G401 (cell line): ENCODE results near the gene HTR3D. TPM values are rescaled to one million over a fixed set of nuclear protein-coding genes. Genes with fewer than 3 reads are reported as not detected.
"Not testable (repeated sequence)": the region's sequence is repeated elsewhere in the genome, so short reads cannot be mapped to it uniquely, and the experiment has no call there.

Source experiments
- DNase-seq: peaks from one replicate; pipeline ENCODE4 v3.0.0-alpha.2; 2015; ENCODE audit warnings: low spot score
- in situ Hi-C: cut with HindIII; loops from 2 replicates; pipeline ENCODE4 v1.10.0; 2016; ENCODE audit warnings: low sequenced_read_pairs, mixed read lengths
- total RNA-seq: library from RNA; depleted of rRNA; stranded (reverse); fragments of >200 nt; shearing (Covaris generic); gene quantifications from 2 replicates; pipeline ENCODE4 v1.2.3, GENCODE V29; 2014; rRNA removed

Gene HTR3D
- total RNA-seq, 1 experiment from 2014 or later = not detected

DNA sequence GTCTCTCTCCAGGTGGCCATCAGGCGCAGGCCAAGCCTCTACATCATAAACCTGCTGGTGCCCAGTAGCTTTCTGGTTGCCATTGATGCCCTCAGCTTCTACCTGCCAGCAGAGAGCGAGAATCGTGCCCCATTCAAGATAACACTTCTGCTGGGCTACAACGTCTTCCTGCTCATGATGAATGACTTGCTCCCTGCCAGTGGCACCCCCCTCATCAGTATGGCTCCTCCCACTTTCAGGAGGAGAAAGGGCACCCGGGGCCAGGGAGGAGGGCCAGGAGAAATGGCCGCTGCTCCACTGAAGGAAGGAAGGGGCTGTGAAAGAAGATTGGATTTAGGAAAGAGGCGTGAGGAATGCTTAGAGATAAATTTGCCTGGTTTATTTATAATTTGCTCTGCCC, 27.9 kb downstream of the HTR3D start:
- in situ Hi-C loops = no loop called here
- no peak for DNase-seq

DNA sequence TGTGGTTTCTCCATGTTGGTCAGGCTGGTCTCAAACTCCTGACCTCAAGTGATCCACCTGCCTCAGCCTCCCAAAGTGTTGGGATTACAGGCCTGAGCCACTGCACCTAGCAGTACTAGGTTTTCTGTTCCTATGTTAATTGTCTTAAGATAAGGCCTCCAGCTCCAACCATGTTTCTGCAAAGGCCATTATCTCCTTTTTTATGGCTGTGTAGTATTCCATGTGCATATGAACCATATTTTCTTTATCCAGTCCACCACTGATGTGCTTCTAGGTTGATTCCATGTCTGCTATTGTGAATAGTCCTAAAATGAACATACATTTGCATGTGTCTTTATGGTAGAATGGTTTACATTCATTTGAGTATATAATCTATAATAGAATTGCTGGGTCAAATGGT, 31.1 kb downstream of the HTR3D start:
- in situ Hi-C loops = no loop called here
- DNase-seq = no peak

DNA sequence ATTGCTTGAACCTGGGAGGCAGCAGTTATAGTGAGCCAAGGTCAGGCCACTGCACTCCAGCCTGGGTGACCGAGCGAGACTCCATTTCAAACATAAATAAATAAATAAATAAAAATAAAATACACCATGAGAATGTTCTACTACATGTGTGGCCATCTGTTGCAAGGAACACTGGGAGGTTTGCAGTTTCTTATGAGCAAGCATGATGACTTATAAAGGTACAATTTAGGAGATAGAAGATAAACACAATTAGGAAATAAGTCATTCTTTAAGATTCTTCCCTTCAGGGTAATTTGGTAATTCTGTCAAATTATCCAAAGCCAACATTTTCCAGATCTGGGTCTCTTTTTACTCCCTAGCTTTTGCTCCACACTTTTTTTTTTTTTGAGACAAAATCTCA, 34.7 kb downstream of the HTR3D start:
- DNase-seq = no peak
- in situ Hi-C loops = no loop called here

DNA sequence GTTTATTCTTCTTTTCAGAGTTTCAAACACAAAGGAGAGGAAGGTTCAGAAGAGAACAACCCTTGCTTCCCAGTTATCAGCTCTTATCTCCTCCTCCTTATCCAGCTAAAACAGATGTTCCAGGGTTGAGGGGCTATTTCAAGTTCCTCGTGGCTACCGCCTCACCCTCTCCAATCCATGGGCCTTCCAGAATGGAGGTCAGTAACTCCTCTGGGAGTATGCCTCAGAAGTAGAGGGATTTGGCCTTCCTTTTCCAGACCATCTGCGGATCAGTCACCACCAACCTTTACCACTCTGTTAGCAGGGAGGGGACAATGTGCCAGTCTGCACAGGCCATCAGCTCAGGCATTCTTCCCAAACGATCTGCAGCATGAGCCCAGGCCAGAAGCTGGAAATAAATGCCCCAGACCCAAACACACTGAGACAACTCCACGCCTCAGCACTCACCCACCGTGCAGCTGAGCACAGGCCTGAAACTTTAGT, 36.1 kb downstream of the HTR3D start:
- no peak for DNase-seq
- in situ Hi-C loops = no loop called here

DNA sequence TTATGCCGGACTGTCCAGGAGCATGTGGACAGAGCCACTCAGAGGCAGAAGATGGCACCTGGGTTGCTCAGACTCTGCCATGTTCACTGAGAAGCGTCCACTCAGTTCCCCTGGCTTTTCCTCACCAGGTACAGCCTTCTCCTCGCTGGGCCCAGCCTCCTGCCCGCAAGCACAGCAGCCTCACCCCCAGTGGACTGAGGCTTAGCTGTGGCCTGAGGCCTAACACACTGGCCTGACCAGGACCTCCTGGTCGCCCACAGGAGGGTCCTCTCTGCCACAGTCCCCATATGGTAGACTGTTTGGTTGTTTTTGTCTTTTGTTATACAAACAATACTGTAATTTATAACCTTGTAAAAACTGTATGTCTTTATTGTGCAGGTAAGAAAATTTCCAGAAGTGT, 36.8 kb downstream of the HTR3D start:
- in situ Hi-C loops = no loop called here
- DNase-seq = no peak

DNA sequence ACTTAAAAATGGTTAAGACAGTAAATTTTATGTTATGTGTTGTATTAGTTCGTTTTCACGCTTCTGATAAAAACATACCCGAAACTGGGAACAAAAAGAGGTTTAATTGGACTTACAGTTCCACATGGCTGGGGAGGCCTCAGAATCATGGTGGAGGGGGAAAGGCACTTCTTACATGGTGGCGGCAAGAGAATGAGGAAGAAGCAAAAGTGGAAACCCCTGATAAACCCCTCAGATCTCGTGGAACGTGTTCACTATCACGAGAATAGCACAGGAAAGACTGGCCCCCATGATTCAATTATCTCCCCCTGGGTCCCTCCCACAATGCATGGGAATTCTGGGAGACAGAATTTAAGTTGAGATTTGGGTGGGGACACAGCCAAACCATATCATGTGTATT, 39.6 kb downstream of the HTR3D start:
- in situ Hi-C loops, DNase-seq: not testable (repeated sequence)

DNA sequence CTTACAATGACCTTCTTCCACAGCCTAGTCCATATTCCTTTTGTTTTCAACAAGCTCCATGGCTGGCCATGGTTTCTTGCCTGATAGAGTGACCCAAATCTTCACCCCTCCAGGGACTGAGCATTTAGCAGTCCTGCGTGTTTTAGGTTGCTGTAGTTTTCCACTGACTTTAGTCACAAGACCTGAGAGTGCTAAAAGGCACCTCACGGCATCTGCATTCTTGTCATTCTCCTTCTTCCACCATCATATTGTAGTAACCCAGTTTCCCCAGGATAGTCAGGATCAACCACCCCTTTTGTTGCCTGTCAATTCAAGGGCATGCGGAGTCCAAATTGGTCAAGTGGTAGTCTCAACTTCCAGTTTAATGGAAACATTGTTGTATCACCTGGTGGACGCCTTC, 42.1 kb downstream of the HTR3D start:
- in situ Hi-C loops = no loop called here
- no peak for DNase-seq

DNA sequence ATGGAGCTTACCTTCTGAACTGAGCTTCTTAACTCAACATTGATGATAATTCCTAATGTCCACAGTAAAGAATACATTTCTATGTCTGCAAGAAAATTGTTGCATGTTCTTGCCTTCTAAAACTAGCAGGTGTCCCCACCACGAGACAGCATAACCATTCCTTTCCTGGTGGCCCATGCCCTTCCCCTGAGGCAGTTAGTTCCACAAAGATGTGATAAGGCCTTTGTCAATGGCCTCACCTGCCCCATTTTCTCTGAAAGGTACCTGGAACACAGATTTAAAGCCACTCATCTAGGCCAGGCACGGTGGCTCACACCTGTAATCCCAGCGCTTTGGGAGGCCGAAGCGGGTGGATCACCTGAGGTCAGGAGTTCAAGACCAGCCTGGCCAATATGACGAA, 44.4 kb downstream of the HTR3D start:
- in situ Hi-C loops = no loop called here
- DNase-seq = no peak

DNA sequence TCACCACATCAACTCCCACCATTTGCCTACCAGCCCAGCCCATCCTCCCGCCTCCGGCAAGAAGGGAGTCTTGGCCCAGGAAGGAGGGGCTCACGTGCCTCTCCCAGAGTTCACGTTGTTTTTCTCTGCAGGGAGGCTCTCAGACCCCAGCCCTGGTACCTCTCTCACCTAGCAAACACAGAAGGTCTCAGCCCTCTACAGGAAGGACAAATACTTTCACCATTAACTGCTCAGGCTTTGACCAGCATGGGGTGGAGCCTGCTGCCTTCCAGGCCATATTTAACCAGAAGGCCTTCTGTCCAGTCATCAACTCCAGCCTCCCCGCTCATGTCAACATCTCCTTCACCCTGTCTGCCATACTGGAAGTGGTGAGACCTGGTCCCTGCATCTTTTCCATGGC, 46.3 kb downstream of the HTR3D start:
- no peak for DNase-seq
- in situ Hi-C loops = no loop called here

DNA sequence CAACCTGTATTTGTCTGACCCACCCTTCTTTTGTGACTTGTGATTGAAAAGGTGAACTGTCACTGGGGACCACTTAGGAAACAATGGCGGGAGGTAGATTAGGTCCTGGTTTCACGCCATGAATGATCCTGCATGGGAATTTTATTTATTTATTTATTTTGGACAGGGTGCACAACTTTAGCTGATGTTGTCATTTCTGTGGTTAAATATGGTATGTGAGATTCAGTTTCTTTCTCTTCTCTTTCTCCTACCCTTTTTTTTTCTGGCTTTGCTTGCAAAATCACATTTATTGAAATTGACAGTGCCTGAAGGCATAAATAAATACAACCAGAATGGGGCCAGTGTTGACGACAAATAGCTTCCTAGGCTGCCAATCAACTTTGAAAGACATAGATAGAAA, 47.3 kb downstream of the HTR3D start:
- in situ Hi-C loops = no loop called here
- no peak for DNase-seq

DNA sequence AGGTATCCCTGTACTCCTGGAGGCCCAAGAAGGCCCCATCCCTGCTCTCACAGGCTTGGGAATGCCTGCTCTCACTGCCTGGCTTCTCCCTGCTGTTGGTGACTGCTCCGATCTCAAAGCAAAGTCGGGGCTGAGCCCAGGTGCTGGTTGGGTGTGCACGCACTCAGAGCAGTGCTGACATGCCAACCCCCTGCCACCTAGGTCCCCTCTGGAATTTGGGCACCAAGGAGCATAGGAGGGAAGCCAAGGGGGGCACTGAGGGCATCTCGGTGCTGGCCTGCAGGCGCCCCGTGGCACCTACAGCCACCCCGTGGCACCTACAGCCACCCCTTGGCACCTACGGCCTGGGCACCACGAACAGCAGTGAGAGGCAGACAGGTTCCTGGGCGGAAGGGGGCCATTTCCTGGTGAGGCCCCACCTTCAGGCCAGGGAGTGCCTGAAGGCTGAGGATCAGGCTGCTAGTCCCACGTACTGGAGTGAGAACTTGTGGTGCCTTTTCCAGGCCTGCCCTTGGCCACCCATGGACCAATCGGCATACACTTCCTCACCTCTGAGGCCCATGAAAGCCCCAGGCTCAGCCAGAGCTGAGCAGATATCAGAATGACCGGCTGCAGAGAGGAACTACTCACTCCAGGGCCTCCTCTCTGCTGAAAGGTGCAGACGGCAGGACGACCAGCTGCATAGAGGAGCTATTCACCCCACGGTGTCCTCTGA, 49.7 kb downstream of the HTR3D start:
- in situ Hi-C loops = no loop called here
- DNase-seq = no peak

DNA sequence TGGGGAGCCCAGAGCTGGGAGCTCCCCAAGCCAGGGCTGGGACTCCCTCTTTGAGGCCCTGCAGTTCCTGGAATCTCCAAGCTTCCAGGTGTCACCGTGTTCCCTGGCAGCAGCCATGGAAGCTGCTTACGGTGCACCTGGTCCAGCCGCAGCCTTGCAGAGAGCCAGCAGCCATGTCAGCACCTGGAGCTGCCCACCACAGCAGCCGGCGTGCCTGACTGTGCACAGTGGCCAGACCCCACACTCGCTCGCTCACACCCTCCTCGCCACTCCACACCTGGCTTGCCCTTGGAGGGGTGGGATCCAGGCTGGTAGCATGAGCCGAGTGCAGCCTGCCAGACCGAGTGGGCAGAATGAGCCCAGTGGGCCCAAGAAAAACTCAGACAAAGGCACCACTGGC, 50.5 kb downstream of the HTR3D start:
- no peak for DNase-seq
- in situ Hi-C loops = no loop called here

DNA sequence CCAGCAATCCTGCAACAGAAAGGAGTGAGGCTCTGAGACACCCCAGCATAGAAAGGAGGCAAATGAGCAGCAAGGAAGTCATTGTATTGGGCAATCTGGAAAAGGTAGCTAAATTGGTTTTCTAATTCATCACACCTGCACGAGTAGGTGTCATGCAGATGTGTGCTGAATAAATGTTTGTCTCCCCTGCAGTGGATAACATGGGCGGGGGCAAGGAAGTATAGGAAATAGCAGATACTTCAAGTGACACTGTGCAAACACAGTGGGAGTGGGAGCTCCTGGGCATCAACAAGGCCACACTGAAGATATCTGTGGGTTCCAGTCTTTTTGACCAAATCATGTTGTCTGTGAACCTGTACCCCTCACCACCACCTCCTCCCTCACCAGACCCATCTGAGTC, 50.9 kb downstream of the HTR3D start:
- no peak for DNase-seq
- in situ Hi-C loops = no loop called here

DNA sequence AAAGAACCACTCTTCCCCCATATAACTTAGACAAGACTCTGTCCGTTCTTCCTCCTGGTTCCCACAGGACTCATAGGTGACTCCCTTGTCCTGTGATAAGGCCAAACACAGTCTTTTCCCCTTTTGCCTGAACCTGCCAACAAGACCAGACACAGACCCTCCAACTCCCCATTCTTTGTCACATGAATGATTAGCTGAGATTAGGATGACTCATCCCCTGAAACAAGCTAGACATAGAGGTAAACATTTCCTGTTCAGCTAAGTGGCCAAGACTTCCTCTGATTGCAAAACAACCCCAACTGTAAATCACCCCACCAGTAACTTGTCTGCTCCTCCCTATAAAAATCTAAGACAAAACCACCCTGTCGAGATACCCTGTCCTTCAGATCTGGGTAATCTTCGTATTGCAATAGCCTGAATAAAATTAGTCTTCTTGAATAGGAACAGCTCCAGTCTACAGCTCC, 53.9 kb downstream of the HTR3D start:
- in situ Hi-C loops = no loop called here
- no peak for DNase-seq

Other genes starting within 250 kb of the HTR3D start
- 2.4 and 3.2 TPM in 2 replicates for gene MAP6D1, start 206.2 kb upstream of the HTR3D start, total RNA-seq
- 79.2 and 86.5 TPM in 2 replicates for gene PARL, start 146.9 kb upstream of the HTR3D start, total RNA-seq
- gene ABCC5, start 13.9 kb upstream of the HTR3D start, total RNA-seq = 7.4 and 8.6 TPM in 2 replicates
- not detected in 2 replicates for gene HTR3C, start 21.3 kb downstream of the HTR3D start, total RNA-seq
- gene HTR3E, start 65.3 kb downstream of the HTR3D start, total RNA-seq = not detected in 2 replicates
- 64.3 and 64.9 TPM in 2 replicates for gene EIF2B5, start 103.6 kb downstream of the HTR3D start, total RNA-seq
- 41.6 and 47.0 TPM in 2 replicates for gene DVL3, start 123.6 kb downstream of the HTR3D start, total RNA-seq
- gene AP2M1, start 143.1 kb downstream of the HTR3D start, total RNA-seq = 330 and 352 TPM in 2 replicates
- gene ABCF3, start 154.5 kb downstream of the HTR3D start, total RNA-seq = 47.0 and 63.5 TPM in 2 replicates
- gene VWA5B2, start 197.8 kb downstream of the HTR3D start, total RNA-seq = 0.20 and 0.43 TPM in 2 replicates
- 24.8 and 32.4 TPM in 2 replicates for gene ALG3, start 217.2 kb downstream of the HTR3D start, total RNA-seq
- gene EEF1AKMT4, start 217.9 kb downstream of the HTR3D start, total RNA-seq = 18.8 and 23.3 TPM in 2 replicates
- gene CAMK2N2, start 229.8 kb downstream of the HTR3D start, total RNA-seq = 0.25 and 0.37 TPM in 2 replicates
- gene ECE2, start 244.3 kb downstream of the HTR3D start, total RNA-seq = not detected in 2 replicates